Activated B cell treated with CpG ODN at 0.5 μM for 24 hours (primary cell): Measurements from ENCODE around the gene MAML2. TPM values are rescaled to one million over a fixed set of nuclear protein-coding genes. Genes with fewer than 3 reads are reported as not detected.

ENCODE experiments used
- ATAC-seq: fragments of 200-7000 bp; cut with Tn5 transposase; one replicate; pipeline ENCODE4 v1.10.0; 2021; ENCODE audit warnings: low read depth, mild to moderate bottlenecking, moderate library complexity
- CTCF ChIA-PET: fragments of 350-600 bp; sonication (Branson Sonifier 250); formaldehyde crosslinking; loops from one replicate; lab custom pipeline; 2021; ENCODE audit warnings: antibody characterized with exemption; lab: Charles Lee
- POLR2A ChIA-PET: fragments of 350-600 bp; sonication (Branson Sonifier 250); formaldehyde crosslinking; loops from one replicate; lab custom pipeline; 2021; ENCODE audit warnings: antibody characterized with exemption; lab: Charles Lee
- DNase-seq: peaks from one replicate; pipeline ENCODE4 v3.0.0; 2022
- H3K27ac Mint-ChIP-seq: one replicate; pipeline ENCODE4 v1.8.0; 2020; ENCODE audit warnings: mixed read lengths
- H3K27me3 Mint-ChIP-seq: one replicate; pipeline ENCODE4 v1.8.0; 2021; ENCODE audit warnings: mixed read lengths
- H3K36me3 Mint-ChIP-seq: one replicate; pipeline ENCODE4 v1.8.0; 2021; ENCODE audit warnings: low read depth, mixed read lengths
- H3K4me1 Mint-ChIP-seq: one replicate; pipeline ENCODE4 v1.8.0; 2021; ENCODE audit warnings: mixed read lengths
- H3K4me3 Mint-ChIP-seq: one replicate; pipeline ENCODE4 v1.8.0; 2020; ENCODE audit warnings: mild to moderate bottlenecking, mixed read lengths
- H3K9me3 Mint-ChIP-seq: one replicate; pipeline ENCODE4 v1.8.0; 2020; ENCODE audit warnings: mixed read lengths
- intact Hi-C: fragments of 100-400 bp; cut with micrococcal nuclease; formaldehyde crosslinking; loops from one replicate; pipeline ENCODE4 v1.15.1; 2024
- total RNA-seq: library from RNA; stranded (reverse); gene quantifications from 2 replicates; pipeline ENCODE4 v1.2.3, GENCODE V29; 2022
- TF ChIP-seq, protein P1 (sequence below): fragments of 200-600 bp; IDR thresholded peaks from one replicate; pipeline ENCODE4 v1.8.0; 2022; ENCODE audit warnings: antibody characterized with exemption, mild to moderate bottlenecking

MAML2 gene
- total RNA-seq, 1 donor from 2014 or later: 24.8 TPM

DNA sequence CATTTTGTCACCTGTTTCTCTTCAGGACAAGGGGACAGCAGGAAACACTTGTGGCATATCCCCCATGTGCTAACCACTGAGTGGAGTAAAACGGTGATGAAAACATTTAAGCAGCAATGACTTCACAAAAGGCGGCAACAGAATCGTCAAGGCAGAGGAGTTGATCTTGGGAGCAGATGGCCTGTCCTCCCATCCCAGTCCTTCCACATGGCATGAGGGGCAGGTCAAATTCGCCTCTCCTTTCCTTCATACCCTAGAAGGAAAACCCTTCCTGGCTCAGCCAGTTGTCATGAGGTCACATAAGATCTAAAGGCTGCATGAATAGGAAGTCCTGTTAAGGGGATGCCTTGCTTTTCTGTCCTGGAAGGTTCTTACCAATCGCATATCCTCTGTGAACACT, 169.1 kb downstream of the MAML2 start:
- Mint-ChIP-seq H3K4me3 (no peak overlapping the region), H3K27me3 (no peaks in the 10 kb centered on the region), H3K36me3 (peaks cover 23% of the 10 kb centered on the region), H3K27ac (peak overlapping the region; percentile 42), H3K4me1 (peaks cover 16% of the 10 kb centered on the region), H3K9me3 (no peaks in the 10 kb centered on the region)
- intact Hi-C loops: no loop called here
- CTCF ChIA-PET: interaction anchor here (1.2 kb wide), 1 partner anchor 10 kb away, joined by 3 read pairs; no protein-coding TSS in a partner anchor
- TF ChIP-seq, protein P1, sequence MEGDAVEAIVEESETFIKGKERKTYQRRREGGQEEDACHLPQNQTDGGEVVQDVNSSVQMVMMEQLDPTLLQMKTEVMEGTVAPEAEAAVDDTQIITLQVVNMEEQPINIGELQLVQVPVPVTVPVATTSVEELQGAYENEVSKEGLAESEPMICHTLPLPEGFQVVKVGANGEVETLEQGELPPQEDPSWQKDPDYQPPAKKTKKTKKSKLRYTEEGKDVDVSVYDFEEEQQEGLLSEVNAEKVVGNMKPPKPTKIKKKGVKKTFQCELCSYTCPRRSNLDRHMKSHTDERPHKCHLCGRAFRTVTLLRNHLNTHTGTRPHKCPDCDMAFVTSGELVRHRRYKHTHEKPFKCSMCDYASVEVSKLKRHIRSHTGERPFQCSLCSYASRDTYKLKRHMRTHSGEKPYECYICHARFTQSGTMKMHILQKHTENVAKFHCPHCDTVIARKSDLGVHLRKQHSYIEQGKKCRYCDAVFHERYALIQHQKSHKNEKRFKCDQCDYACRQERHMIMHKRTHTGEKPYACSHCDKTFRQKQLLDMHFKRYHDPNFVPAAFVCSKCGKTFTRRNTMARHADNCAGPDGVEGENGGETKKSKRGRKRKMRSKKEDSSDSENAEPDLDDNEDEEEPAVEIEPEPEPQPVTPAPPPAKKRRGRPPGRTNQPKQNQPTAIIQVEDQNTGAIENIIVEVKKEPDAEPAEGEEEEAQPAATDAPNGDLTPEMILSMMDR: no peak
- ATAC-seq: no peak
- POLR2A ChIA-PET: interaction anchor here (1.2 kb wide), 1 partner anchor 12 kb away, joined by 4 read pairs; no protein-coding TSS in a partner anchor
- no peak for DNase-seq

DNA sequence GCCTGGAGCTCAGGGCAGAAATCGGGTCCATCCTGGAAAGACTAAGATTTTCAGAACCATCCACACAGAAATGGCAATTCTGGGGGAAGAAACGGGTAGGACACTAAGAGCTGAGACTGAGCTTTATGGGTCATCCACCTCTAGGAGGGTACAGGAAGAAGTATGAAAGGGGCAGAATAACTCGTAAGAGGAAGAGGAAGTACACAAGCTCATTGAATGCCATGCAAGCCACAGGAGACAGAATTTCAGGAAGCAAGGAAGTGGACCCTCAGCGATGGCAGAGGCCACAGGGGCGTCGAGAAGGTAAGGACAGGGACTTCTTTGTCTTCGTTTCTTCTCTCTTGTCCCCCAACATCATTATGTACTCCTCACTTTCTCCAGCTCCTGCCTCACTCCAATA, 169.6 kb downstream of the MAML2 start:
- peaks cover 19% of the 10 kb centered on the region for H3K36me3 Mint-ChIP-seq
- H3K9me3 Mint-ChIP-seq: no peaks in the 10 kb centered on the region
- ChIA-PET POLR2A (interaction anchor here (1.2 kb wide), 1 partner anchor 12 kb away, joined by 4 read pairs; no protein-coding TSS in a partner anchor), CTCF (interaction anchor here (1.2 kb wide), 1 partner anchor 9 kb away, joined by 3 read pairs; no protein-coding TSS in a partner anchor)
- TF ChIP-seq, protein P1: no peak
- no peak overlapping the region for H3K4me3 Mint-ChIP-seq
- peaks cover 16% of the 10 kb centered on the region for H3K4me1 Mint-ChIP-seq
- DNase-seq (no peak), ATAC-seq (peak; percentile 18)
- H3K27ac Mint-ChIP-seq: peak overlapping the region; percentile 42
- H3K27me3 Mint-ChIP-seq: no peaks in the 10 kb centered on the region
- intact Hi-C loops: no loop called here

DNA sequence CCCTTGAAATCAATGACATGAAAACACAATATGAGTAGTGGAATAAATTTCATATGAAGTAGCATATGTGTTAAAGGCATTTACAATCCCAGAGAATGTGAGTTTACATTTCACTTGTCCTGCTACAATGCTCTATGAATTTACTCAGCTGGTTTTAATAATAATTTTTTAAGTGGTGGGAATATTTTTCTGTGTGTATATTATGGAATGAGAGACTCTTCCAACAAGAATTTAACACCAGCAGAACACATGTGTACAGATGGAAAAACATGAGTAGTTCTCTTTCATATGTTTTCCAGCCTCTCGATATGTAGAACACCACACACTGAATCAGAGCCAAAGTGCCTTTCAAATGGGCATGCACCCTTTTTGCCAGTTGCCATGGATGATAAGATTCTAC, 170.4 kb downstream of the MAML2 start:
- Mint-ChIP-seq H3K36me3 (peaks cover 14% of the 10 kb centered on the region), H3K27ac (no peak overlapping the region), H3K4me1 (peaks cover 16% of the 10 kb centered on the region), H3K27me3 (no peaks in the 10 kb centered on the region), H3K4me3 (no peak overlapping the region), H3K9me3 (no peaks in the 10 kb centered on the region)
- ChIA-PET POLR2A (no interaction called here), CTCF (interaction anchor here (1.1 to 1.4 kb wide), 3 partner anchors 9 to 171 kb away, joined by 3 to 4 read pairs (median 3); partner anchors contain the start of gene MAML2)
- DNase-seq: no peak
- intact Hi-C loops: no loop called here
- TF ChIP-seq, protein P1: no peak
- no peak for ATAC-seq

- H3K4me1 Mint-ChIP-seq: peaks cover 33% of the 10 kb centered on the region
- TF ChIP-seq, protein P1: no peak
- H3K27me3 Mint-ChIP-seq: no peaks in the 10 kb centered on the region
- ChIA-PET POLR2A (interaction anchor here (0.7 kb wide), 1 partner anchor 142 kb away, joined by 5 read pairs; no protein-coding TSS in a partner anchor), CTCF (no interaction called here)
- no peaks in the 10 kb centered on the region for H3K9me3 Mint-ChIP-seq
- DNase-seq: no peak
- peaks cover 9% of the 10 kb centered on the region for H3K36me3 Mint-ChIP-seq
- no peak overlapping the region for H3K4me3 Mint-ChIP-seq
- no peak overlapping the region for H3K27ac Mint-ChIP-seq
- ATAC-seq: no peak
- intact Hi-C loops: no loop called here
Measured at GRCh38 chr11:96169250-96169649, 173.7 kb downstream of the MAML2 start.

- H3K27me3 Mint-ChIP-seq: no peaks in the 10 kb centered on the region
- peaks cover 29% of the 10 kb centered on the region for H3K4me1 Mint-ChIP-seq
- ChIA-PET CTCF (no interaction called here), POLR2A (interaction anchor here (0.7 kb wide), 1 partner anchor 141 kb away, joined by 5 read pairs; no protein-coding TSS in a partner anchor)
- H3K27ac Mint-ChIP-seq: no peak overlapping the region
- ATAC-seq (no peak), DNase-seq (no peak)
- intact Hi-C loops: no loop called here
- peaks cover 9% of the 10 kb centered on the region for H3K36me3 Mint-ChIP-seq
- TF ChIP-seq, protein P1: no peak
- no peaks in the 10 kb centered on the region for H3K9me3 Mint-ChIP-seq
- no peak overlapping the region for H3K4me3 Mint-ChIP-seq
Measured at GRCh38 chr11:96168623-96169022, 174.4 kb downstream of the MAML2 start.
